G401.6 (cell line): ENCODE data around the gene IFT43.
"Not testable (repeated sequence)": the region's sequence is repeated elsewhere in the genome, so short reads cannot be mapped to it uniquely, and the experiment has no call there.

Source experiments
- FAIRE-seq: peaks from 2 replicates; lab custom pipeline; 2012; peaks lifted over from hg19 to GRCh38; lab: Jason Lieb, UNC

Gene IFT43

GRCh38 chr14:75980856-75981255 is 4.7 kb upstream of the IFT43 start:
- no peak for FAIRE-seq

- FAIRE-seq = no peak
Observed at GRCh38 chr14:75981426-75982265, 3.9 kb upstream of the IFT43 start, which contains the start of gene TGFB3. Gene TGFB3 (minus strand): TSS chr14:75981995. CDS start chr14:75980893, 1,102 bp downstream.

- FAIRE-seq = no peak
Observed at GRCh38 chr14:75982266-75983018, 3.1 kb upstream of the IFT43 start.

GRCh38 chr14:75983019-75983358 is 2.6 kb upstream of the IFT43 start:
- no peak for FAIRE-seq

DNA sequence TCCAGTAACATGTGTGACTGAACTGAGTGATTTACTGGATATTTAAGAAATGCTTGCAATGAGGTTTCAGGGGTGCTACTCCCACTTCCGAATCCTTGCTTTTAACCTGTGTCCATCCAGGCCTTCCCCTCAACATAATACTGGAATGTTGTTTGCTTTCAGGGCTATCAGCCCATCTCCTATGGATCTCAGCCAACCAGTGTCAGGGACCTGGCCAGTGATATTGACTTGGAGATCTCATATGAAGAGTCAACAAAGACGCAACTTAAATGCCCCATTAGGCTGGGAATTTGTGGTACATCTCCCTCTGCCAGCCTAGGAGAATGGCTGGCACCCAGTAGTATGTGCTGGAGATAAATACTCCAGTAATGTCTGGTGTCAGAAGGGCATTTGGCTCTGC is 889 bp upstream of the IFT43 start:
- FAIRE-seq = no peak

- FAIRE-seq = no peak
Observed at GRCh38 chr14:75986439-75986765, 839 bp downstream of the IFT43 start.

DNA sequence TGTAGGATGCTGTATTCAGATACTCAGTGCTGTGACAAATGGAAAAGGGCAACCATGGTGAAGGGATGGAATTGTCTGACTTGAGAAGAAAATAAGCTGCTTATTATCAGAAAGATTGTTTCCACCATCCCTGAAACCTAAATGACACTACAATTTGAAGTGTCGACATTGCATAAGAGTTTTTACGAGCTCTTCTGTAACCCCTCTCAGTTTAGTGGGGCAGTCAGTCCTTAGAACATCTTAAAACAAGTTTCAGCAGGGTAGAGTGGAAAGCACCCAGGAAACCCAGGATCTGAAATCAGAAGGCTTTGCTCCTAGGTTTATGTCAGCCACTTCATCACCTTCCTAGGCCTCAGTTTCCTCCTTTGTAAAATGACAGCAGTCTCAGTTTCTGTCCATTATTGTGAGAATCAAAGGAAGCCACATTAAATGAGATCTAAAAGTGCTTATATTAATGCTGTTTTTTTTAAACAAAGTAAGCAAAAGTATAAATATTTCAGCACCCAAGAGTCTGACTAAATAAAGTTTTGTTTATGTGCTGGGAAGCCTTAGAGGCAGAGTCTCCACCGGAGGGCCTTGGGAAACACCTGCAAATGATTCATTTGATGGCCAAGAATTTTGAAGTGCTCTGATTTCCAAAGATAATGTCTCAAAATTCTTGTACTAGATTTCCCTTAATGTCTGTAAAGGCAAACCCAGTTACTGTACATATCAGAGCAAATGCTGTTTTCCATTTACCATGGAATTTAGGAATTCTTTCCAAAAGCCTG is 1.8 kb downstream of the IFT43 start:
- FAIRE-seq = no peak

DNA sequence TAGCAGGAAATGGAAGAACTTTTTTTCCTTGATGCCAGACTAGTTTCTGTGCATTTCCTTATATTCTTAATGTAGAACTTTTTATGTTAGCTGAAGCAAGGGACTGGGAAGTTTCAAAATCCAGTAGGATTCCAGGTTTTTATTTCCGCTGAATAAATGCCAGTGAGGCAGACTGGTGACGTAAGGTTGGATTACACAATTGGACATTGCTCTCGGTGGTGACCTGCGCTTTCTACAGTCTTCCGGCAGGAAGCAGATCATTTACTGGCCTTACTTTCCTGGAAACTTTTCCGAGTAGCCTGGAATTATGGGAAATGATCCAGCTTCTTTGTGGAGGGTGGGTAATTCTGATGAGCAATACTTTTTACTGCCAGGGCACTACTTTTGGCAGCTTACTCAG is 3.6 kb downstream of the IFT43 start:
- FAIRE-seq = no peak

DNA sequence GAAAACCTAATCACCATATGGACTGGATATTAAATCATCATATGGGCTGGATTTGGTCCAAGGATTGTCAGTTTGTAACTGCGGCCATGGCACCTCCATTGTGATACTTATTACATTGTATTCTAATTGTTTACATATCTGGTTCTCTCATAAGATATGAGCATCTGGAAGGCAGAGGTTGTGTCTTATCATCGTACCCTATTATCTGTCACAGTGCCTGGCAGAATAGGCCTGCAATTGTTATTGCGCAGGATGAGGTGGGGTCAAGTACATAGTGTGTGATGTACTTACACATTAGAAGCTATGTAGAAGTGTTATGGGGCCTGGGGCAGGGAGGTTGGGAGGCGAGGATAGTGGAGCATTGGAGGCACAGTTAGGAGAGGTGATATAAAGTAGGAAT is 4.7 kb downstream of the IFT43 start:
- FAIRE-seq = no peak

DNA sequence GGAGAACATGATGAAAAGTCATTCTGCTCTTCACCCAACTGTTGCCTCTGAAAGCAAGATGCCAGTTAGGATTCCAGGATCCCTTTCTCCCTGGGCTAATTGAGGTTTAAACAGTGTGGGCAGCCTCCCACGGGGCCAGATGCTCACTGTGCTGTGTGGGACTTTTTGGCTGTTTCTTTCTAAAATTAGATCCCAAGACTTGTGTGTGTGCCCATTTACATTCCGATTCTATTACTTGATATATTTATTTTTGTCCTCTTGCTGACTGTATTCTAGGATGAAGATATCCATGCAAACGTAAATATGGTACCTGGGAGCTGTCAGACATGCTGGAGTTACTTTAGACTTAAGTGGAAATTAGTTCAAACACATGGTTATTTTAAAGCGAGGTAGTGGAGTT is 6.2 kb downstream of the IFT43 start:
- FAIRE-seq = no peak

DNA sequence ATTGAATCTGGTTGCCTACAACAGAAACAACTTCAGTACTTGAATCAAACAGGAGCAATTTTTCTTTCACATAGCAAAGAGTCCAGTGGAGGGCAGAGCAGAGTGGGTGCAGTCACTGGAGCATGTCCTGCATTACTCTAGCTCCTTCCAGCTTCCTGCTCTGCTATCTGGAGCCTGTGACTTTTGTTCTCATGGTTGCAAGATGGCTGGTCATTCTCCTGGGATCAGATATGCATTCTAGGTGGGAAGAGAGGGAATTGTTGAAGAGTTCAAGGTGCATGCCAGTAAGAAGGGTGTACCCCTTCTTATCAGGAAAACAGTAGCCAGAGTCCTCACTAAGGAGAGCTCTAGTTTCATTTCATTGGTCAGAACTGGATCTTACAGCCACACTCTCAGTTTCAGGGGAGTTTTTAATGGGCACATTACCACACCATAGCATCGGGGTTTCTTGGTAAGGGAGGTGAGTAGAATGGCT is 8.0 kb downstream of the IFT43 start:
- FAIRE-seq = no peak

GRCh38 chr14:75995372-75996041 is 9.9 kb downstream of the IFT43 start:
- no peak for FAIRE-seq

DNA sequence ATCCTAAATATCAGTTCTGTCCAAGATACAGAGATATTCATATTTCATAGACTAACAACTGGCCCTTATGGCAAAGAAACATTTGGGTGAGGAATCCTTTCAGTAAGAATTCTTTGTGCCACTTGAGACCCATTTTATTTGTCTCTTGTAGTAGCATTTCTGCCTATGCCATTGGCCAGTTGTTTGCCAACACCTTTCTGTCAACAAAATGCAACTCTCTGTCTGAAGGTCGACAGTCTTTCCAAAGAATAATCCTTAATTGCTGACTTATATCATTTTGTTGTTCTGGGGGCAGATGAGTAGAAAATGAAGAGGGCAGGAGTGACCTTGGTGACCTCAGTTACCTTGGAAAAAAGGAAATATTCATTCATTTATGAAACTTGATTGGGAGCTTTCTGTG is 10.9 kb downstream of the IFT43 start:
- FAIRE-seq = no peak

GRCh38 chr14:75999511-76000190 is 14.1 kb downstream of the IFT43 start:
- FAIRE-seq = no peak

DNA sequence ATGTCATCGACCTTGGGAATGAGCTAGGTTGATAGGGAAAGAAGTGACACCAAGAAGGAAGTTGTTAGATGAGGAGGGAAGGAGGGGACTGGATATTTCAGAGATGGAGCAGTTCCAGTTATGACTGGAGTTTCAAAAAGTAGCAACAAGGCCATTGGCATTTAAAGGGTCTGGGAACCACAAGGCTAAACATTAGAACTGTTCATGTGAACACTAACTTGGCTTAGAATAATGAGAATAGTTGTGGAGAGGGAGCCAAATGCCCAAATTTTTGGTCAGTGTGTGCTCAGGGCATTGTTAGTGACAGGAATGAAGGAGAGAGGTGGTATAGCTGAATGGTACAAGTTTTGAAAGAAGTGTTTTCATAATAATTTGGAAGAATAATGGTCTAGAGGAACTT is 16.8 kb downstream of the IFT43 start:
- FAIRE-seq = no peak

- no peak for FAIRE-seq
Observed at GRCh38 chr14:76006253-76006652, 20.7 kb downstream of the IFT43 start.

GRCh38 chr14:76007379-76007778 is 21.8 kb downstream of the IFT43 start:
- FAIRE-seq = no peak

DNA sequence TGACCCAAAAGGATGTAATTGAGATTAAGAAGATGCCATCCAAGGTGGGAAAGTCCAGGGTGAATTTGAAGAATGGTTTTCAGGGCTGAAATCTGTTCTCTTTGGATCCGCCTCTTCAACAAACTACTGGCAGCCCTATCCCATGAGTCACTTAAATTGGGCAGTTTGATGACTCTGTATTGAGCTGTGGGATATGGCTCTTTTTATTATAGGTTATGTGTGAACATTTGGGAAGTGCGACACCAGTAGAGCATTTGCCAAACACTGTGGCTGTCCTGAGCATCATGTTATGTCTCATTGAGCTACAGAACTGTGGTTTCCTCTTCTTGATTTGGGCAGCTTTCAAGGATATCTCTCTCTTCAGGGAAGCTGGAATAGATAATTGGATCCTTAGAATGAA is 22.3 kb downstream of the IFT43 start:
- no peak for FAIRE-seq

- FAIRE-seq = not testable (repeated sequence)
Observed at GRCh38 chr14:76009627-76010026, 24.1 kb downstream of the IFT43 start.

GRCh38 chr14:76011930-76012329 is 26.4 kb downstream of the IFT43 start:
- no peak for FAIRE-seq

DNA sequence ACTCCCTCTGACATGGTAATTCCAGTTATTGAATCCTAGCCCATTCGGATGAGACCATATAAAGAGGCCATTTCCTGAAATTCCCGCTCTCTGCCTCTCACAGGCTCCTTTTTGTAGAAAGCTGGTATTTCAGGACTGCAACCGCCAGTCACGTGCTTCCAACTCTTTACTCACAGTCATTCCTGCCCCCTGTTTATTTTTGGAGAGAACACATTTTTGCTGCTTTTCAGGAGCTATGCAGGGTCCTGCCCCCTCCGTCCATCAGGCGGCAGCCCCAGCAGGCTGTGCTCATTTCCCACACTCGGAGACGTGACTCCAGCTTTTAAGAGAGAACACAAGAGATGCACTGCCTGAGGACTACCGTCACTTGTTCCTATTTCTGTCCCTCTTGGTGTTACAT is 26.8 kb downstream of the IFT43 start:
- no peak for FAIRE-seq

- no peak for FAIRE-seq
Observed at GRCh38 chr14:76015191-76015590, 29.6 kb downstream of the IFT43 start.
